ENCODE measurements around the gene GSK3A.

DNA sequence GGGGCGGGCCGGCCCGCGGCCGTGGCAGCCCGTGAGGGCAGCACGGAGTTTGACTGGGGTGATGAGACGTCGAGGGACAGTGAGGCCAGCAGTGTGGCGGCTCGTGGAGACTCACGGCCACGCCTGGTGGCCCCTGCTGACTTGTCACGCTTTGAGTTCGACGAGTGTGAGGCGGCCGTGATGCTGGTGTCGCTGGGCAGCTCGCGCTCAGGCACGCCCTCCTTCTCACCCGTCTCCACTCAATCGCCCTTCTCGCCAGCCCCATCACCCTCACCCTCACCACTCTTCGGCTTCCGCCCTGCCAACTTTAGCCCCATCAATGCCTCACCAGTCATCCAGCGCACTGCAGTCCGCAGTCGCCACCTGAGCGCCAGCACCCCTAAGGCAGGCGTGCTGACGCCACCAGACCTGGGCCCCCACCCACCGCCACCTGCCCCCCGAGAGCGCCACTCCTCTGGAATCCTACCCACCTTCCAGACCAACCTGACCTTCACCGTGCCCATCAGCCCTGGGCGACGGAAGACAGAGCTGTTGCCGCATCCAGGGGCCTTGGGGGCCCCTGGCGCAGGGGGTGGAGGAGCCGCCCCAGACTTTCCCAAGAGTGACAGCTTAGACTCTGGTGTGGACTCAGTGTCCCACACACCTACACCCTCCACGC lies 31.1 kb upstream of the GSK3A start:
- TF ChIP-seq, protein P1, sequence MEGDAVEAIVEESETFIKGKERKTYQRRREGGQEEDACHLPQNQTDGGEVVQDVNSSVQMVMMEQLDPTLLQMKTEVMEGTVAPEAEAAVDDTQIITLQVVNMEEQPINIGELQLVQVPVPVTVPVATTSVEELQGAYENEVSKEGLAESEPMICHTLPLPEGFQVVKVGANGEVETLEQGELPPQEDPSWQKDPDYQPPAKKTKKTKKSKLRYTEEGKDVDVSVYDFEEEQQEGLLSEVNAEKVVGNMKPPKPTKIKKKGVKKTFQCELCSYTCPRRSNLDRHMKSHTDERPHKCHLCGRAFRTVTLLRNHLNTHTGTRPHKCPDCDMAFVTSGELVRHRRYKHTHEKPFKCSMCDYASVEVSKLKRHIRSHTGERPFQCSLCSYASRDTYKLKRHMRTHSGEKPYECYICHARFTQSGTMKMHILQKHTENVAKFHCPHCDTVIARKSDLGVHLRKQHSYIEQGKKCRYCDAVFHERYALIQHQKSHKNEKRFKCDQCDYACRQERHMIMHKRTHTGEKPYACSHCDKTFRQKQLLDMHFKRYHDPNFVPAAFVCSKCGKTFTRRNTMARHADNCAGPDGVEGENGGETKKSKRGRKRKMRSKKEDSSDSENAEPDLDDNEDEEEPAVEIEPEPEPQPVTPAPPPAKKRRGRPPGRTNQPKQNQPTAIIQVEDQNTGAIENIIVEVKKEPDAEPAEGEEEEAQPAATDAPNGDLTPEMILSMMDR (IDR thresholded peaks at IDR 0.05), result no peak
- no peak for TF ChIP-seq POLR2A (IDR thresholded peaks at IDR 0.05)
